Measurements from ENCODE around the gene DUSP16.

DNA sequence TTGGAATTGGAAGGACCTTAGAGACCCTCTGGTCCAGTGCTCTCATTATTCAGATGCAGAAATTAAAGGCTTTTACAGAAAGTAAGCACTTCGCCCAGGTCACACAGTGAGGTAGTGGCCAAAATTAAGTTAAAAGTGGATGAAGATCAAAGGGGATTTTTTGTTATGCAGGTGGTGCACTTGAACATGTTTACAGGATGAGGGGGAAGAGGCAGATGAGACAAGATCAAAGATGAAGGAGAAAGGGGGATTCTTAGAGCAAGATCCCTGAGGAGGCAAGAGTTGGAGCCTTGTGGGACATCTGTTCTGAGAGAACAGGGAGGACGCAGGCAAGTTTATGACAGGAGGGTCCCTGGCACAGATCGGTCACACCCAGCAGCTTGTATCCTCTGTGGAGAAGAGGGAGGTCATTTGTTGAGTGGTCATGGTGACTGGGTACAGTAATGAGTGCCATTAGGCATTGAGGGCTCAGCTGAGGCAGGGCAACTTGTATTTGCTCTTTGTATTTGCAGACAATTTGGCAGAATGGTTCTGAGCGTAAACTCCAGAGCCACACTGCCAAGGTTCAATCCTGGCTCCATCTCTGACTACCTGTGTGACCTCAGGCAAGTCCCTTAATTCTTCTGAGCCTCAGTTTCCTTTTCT lies 121.8 kb downstream of the DUSP16 start:
- TF ChIP-seq, protein P1, sequence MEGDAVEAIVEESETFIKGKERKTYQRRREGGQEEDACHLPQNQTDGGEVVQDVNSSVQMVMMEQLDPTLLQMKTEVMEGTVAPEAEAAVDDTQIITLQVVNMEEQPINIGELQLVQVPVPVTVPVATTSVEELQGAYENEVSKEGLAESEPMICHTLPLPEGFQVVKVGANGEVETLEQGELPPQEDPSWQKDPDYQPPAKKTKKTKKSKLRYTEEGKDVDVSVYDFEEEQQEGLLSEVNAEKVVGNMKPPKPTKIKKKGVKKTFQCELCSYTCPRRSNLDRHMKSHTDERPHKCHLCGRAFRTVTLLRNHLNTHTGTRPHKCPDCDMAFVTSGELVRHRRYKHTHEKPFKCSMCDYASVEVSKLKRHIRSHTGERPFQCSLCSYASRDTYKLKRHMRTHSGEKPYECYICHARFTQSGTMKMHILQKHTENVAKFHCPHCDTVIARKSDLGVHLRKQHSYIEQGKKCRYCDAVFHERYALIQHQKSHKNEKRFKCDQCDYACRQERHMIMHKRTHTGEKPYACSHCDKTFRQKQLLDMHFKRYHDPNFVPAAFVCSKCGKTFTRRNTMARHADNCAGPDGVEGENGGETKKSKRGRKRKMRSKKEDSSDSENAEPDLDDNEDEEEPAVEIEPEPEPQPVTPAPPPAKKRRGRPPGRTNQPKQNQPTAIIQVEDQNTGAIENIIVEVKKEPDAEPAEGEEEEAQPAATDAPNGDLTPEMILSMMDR (IDR thresholded peaks at IDR 0.05; ENCODE audit: low read length), result no peak
- TF ChIP-seq EZH2 (optimal IDR thresholded peaks at IDR 0.05; ENCODE audit: low read depth, low read length), result no peak
- TF ChIP-seq EZH2phosphoT487 (IDR thresholded peaks at IDR 0.05; ENCODE audit: low read length), result no peak

All from MM.1S (cell line).